A673 (cell line): ENCODE results near the gene KCNQ1OT1. TPM values are rescaled to one million over a fixed set of nuclear protein-coding genes. Genes with fewer than 3 reads are reported as not detected.

ENCODE experiments used
- BruUV-seq: library from RNA; stranded (reverse); fragments of 400-500 nt; replicated peaks from 2 replicates; lab custom pipeline; 2021; lab: Mats Ljungman, UMichigan
- CTCF ChIA-PET: fragments of 300-600 bp; sonication (Branson Sonifier 250); formaldehyde crosslinking; loops from one replicate; lab custom pipeline; 2022; ENCODE audit warnings: antibody characterized with exemption; lab: Charles Lee
- POLR2A ChIA-PET: fragments of 300-600 bp; sonication (Branson Sonifier 250); formaldehyde crosslinking; loops from one replicate; lab custom pipeline; 2022; ENCODE audit warnings: antibody characterized with exemption; ENCODE audit not compliant: low non-redundant PET; lab: Charles Lee
- DNase-seq: peaks from one replicate; pipeline ENCODE4 v3.0.0-alpha.2; 2015; ENCODE audit warnings: low spot score
- H3K27ac ChIP-seq: fragments of 200-600 bp; sonication (generic); 2 replicates; pipeline ENCODE4 v1.5.1; 2016; ENCODE audit warnings: mixed run types, low read depth, mild to moderate bottlenecking, mixed read lengths, antibody characterized with exemption, low read length; ENCODE audit not compliant: poor library complexity, severe bottlenecking
- H3K27me3 ChIP-seq: fragments of 200-600 bp; sonication (generic); replicated peaks from 2 replicates; pipeline ENCODE4 v1.6.1; 2017; ENCODE audit warnings: mixed run types, low read depth, mild to moderate bottlenecking, mixed read lengths, antibody characterized with exemption, low read length; ENCODE audit not compliant: insufficient read depth, poor library complexity
- H3K36me3 ChIP-seq: fragments of 200-600 bp; sonication (generic); 2 replicates; pipeline ENCODE4 v1.6.1; 2016; ENCODE audit warnings: mixed run types, mild to moderate bottlenecking, mixed read lengths, antibody characterized with exemption, low read length; ENCODE audit not compliant: insufficient read depth, poor library complexity, severe bottlenecking
- H3K4me1 ChIP-seq: fragments of 200-600 bp; sonication (generic); 2 replicates; pipeline ENCODE4 v1.6.1; 2017; ENCODE audit warnings: mixed run types, mild to moderate bottlenecking, mixed read lengths, antibody characterized with exemption, low read length; ENCODE audit not compliant: insufficient read depth, poor library complexity, severe bottlenecking
- H3K4me3 ChIP-seq: fragments of 200-600 bp; sonication (generic); 2 replicates; pipeline ENCODE4 v1.5.1; 2016; ENCODE audit warnings: low read depth, mixed run types, mild to moderate bottlenecking, mixed read lengths, low read length; ENCODE audit not compliant: poor library complexity, severe bottlenecking
- H3K9me3 ChIP-seq: fragments of 200-600 bp; sonication (generic); 2 replicates; pipeline ENCODE4 v1.6.1; 2016; ENCODE audit warnings: mixed run types, low read depth, mild to moderate bottlenecking, mixed read lengths, antibody characterized with exemption, low read length; ENCODE audit not compliant: poor library complexity, severe bottlenecking
- CTCF ChIP-seq: fragments of 300-800, 200-600 bp; sonication (generic); conservative IDR thresholded peaks from 2 replicates; pipeline ENCODE4 v1.5.1; 2017; ENCODE audit warnings: low read depth, mild to moderate bottlenecking, antibody characterized with exemption, low read length, moderate library complexity, mixed read lengths
- EZH2 ChIP-seq: fragments of 200-600 bp; sonication (generic); IDR thresholded peaks from 2 replicates; pipeline ENCODE4 v1.6.1; 2017; ENCODE audit warnings: borderline replicate concordance, low read depth, mild to moderate bottlenecking, mixed read lengths, antibody characterized with exemption, low read length; ENCODE audit not compliant: poor library complexity, severe bottlenecking
- intact Hi-C: fragments of 100-400 bp; cut with micrococcal nuclease; formaldehyde crosslinking; loops from one replicate; pipeline ENCODE4 v1.10.0; 2022; ENCODE audit not compliant: unreplicated experiment
- total RNA-seq: library from RNA; stranded (reverse); gene quantifications from 2 replicates; pipeline ENCODE4 v1.2.3, GENCODE V29; 2021

KCNQ1OT1 gene
- total RNA-seq, 1 experiment from 2014 or later, result 4.0 TPM

GRCh38 chr11:2716376-2717095 lies 16.7 kb upstream of the KCNQ1OT1 start:
- BruUV-seq, result no TSS peak
- TF ChIP-seq CTCF, result no peak
- no peak for TF ChIP-seq EZH2
- H3K36me3 ChIP-seq, result no peaks in the 10 kb centered on the region
- no peak overlapping the region for H3K27ac ChIP-seq
- no peak for DNase-seq
- no peaks in the 10 kb centered on the region for H3K4me1 ChIP-seq
- POLR2A ChIA-PET, result no interaction called here
- CTCF ChIA-PET, result no interaction called here
- H3K27me3 ChIP-seq, result no peaks in the 10 kb centered on the region
- H3K4me3 ChIP-seq, result no peak overlapping the region
- no peaks in the 10 kb centered on the region for H3K9me3 ChIP-seq
- intact Hi-C loops, result no loop called here

- DNase-seq, result no peak
- H3K27me3 ChIP-seq, result no peaks in the 10 kb centered on the region
- H3K9me3 ChIP-seq, result no peaks in the 10 kb centered on the region
- no peaks in the 10 kb centered on the region for H3K36me3 ChIP-seq
- no peaks in the 10 kb centered on the region for H3K4me1 ChIP-seq
- ChIA-PET CTCF (no interaction called here), POLR2A (no interaction called here)
- intact Hi-C loops, result no loop called here
- no peak overlapping the region for H3K4me3 ChIP-seq
- H3K27ac ChIP-seq, result no peak overlapping the region
- TF ChIP-seq EZH2 (no peak), CTCF (no peak)
- no TSS peak for BruUV-seq
Observed at GRCh38 chr11:2715716-2716350, 16.0 kb upstream of the KCNQ1OT1 start.

GRCh38 chr11:2714871-2715270 lies 15.1 kb upstream of the KCNQ1OT1 start:
- CTCF ChIA-PET, result no interaction called here
- no peaks in the 10 kb centered on the region for H3K27me3 ChIP-seq
- H3K36me3 ChIP-seq, result no peaks in the 10 kb centered on the region
- no peaks in the 10 kb centered on the region for H3K4me1 ChIP-seq
- DNase-seq, result no peak
- POLR2A ChIA-PET, result no interaction called here
- BruUV-seq, result no TSS peak
- no peaks in the 10 kb centered on the region for H3K9me3 ChIP-seq
- H3K27ac ChIP-seq, result no peak overlapping the region
- H3K4me3 ChIP-seq, result no peak overlapping the region
- intact Hi-C loops, result no loop called here
- TF ChIP-seq EZH2 (no peak), CTCF (no peak)
